ENCODE results near the gene TENM3.

- no peak for TF ChIP-seq CTCF (IDR thresholded peaks at IDR 0.05)
- TF ChIP-seq EP300 (IDR thresholded peaks at IDR 0.05; ENCODE audit: low read depth), result no peak
- TF ChIP-seq POLR2A (IDR thresholded peaks at IDR 0.05), result no peak
- no peak for TF ChIP-seq POLR2AphosphoS5 (IDR thresholded peaks at IDR 0.05)
These were observed 290.8 kb downstream of the TENM3 start for GRCh38 chr4:182533964-182534363.
